Measurements from ENCODE around the gene POLL. TPM values are rescaled to one million over a fixed set of nuclear protein-coding genes. Genes with fewer than 3 reads are reported as not detected.

POLL gene
- total RNA-seq, 1 experiment from 2014 or later = 30.3 TPM

DNA sequence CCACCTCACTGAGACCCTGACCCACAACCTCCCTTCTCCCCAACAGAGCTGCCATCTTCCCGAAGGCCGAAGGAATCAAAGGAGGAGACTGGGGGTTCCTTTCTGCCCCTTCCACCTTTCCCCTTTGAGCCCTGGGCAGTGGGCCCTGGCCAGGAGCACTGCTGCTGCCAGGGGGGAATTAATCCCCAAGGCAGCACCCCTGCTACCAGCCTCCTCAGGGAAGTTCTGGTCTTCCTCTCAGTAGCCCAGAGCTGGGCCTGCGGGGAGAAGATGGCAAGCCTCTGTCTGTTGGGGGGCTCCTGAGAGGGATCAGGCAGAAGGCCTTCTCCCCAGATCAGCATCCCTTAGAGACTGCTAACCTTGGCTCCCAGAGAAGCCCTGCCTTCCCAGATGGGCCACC, 25.6 kb upstream of the POLL start:
- Histone ChIP-seq H3K4me2 (no peak overlapping the region), H4K20me1 (ENCODE audit: insufficient read depth) (no peaks in the 10 kb centered on the region), H3K79me2 (ENCODE audit: low read depth) (no peaks in the 10 kb centered on the region), H3K36me3 (ENCODE audit: low read depth) (no peaks in the 10 kb centered on the region), H3K27me3 (ENCODE audit: insufficient read depth, low read depth) (no peaks in the 10 kb centered on the region), H3K27ac (no peak overlapping the region), H3F3A (ENCODE audit: insufficient read depth, low read depth) (no peaks in the 10 kb centered on the region), H3K9me2 (ENCODE audit: insufficient read depth) (no peaks in the 10 kb centered on the region), H3K9me3 (ENCODE audit: insufficient read depth, low read depth) (no peaks in the 10 kb centered on the region), H3K4me3 (no peak overlapping the region), H3K4me1 (replicated peaks; ENCODE audit: insufficient read depth) (no peaks in the 10 kb centered on the region), H2AFZ (no peak overlapping the region)
- CTCF ChIA-PET = no interaction called here
- intact Hi-C loops (cut with micrococcal nuclease; ENCODE audit: unreplicated experiment) = no loop called here
- POLR2A ChIA-PET (ENCODE audit: unreplicated experiment) = no interaction called here
- TF ChIP-seq EZH2 (IDR thresholded peaks at IDR 0.05; ENCODE audit: low read depth) = no peak
- TF ChIP-seq, protein P1, sequence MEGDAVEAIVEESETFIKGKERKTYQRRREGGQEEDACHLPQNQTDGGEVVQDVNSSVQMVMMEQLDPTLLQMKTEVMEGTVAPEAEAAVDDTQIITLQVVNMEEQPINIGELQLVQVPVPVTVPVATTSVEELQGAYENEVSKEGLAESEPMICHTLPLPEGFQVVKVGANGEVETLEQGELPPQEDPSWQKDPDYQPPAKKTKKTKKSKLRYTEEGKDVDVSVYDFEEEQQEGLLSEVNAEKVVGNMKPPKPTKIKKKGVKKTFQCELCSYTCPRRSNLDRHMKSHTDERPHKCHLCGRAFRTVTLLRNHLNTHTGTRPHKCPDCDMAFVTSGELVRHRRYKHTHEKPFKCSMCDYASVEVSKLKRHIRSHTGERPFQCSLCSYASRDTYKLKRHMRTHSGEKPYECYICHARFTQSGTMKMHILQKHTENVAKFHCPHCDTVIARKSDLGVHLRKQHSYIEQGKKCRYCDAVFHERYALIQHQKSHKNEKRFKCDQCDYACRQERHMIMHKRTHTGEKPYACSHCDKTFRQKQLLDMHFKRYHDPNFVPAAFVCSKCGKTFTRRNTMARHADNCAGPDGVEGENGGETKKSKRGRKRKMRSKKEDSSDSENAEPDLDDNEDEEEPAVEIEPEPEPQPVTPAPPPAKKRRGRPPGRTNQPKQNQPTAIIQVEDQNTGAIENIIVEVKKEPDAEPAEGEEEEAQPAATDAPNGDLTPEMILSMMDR (conservative IDR thresholded peaks at IDR 0.05) = no peak
- BruUV-seq (replicated peaks) = no TSS peak
- no peak for DNase-seq

DNA sequence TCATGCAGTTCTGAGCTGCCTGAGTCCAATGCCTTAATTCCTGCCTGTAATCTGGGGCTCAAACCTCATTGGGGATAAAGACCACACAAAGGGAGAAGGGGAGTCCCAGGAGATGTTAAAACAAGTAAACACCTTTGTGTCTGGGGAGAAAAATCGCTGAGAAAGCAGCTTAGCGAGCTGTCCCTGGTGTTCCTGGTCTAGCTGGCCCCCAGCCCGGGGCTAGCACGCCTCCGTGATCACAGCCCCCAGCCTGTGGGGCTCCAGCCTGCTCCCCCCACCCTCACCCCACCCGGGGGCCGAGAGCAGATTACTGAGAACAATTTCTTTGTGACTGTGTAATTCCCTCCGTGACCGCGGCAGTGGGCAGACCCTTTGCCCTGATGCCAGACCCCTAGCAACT, 24.8 kb upstream of the POLL start:
- no peak for TF ChIP-seq EZH2 (IDR thresholded peaks at IDR 0.05; ENCODE audit: low read depth)
- TF ChIP-seq, protein P1 (conservative IDR thresholded peaks at IDR 0.05) = no peak
- CTCF ChIA-PET = no interaction called here
- POLR2A ChIA-PET (ENCODE audit: unreplicated experiment) = no interaction called here
- Histone ChIP-seq H3K27me3 (ENCODE audit: insufficient read depth, low read depth) (no peaks in the 10 kb centered on the region), H3F3A (ENCODE audit: insufficient read depth, low read depth) (no peaks in the 10 kb centered on the region), H3K9me2 (ENCODE audit: insufficient read depth) (no peaks in the 10 kb centered on the region), H4K20me1 (ENCODE audit: insufficient read depth) (no peaks in the 10 kb centered on the region), H3K4me2 (no peak overlapping the region), H3K9me3 (ENCODE audit: insufficient read depth, low read depth) (no peaks in the 10 kb centered on the region), H3K36me3 (ENCODE audit: low read depth) (no peaks in the 10 kb centered on the region), H3K79me2 (ENCODE audit: low read depth) (no peaks in the 10 kb centered on the region), H3K27ac (no peak overlapping the region), H3K4me1 (replicated peaks; ENCODE audit: insufficient read depth) (no peaks in the 10 kb centered on the region), H2AFZ (no peak overlapping the region), H3K4me3 (no peak overlapping the region)
- BruUV-seq (replicated peaks) = no TSS peak
- intact Hi-C loops (cut with micrococcal nuclease; ENCODE audit: unreplicated experiment) = no loop called here
- no peak for DNase-seq

DNA sequence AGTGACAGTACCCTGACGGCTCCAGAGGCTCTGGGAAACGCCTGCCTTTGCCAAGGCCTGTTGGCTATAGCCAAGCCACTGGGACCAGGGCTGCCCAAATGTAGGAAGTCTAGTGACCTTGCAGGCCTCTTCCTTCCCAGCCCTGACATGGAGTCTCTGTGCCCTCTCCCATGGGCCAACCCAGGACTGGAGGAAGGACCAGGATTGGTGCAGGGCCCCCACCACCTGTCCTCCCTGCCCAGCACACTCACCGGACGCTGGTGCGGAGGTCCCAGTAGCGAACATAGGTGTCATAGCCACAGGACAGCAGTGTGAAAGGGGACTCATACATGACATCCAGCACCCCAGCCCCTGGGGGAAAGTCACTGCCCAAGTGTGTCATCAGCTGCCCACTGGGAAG, 24.0 kb upstream of the POLL start:
- no peak overlapping the region for H3K4me3 ChIP-seq
- H3F3A ChIP-seq (ENCODE audit: insufficient read depth, low read depth) = no peaks in the 10 kb centered on the region
- no peaks in the 10 kb centered on the region for H3K79me2 ChIP-seq (ENCODE audit: low read depth)
- H3K4me2 ChIP-seq = no peak overlapping the region
- no peaks in the 10 kb centered on the region for H4K20me1 ChIP-seq (ENCODE audit: insufficient read depth)
- no peaks in the 10 kb centered on the region for H3K36me3 ChIP-seq (ENCODE audit: low read depth)
- H3K4me1 ChIP-seq (replicated peaks; ENCODE audit: insufficient read depth) = no peaks in the 10 kb centered on the region
- H3K9me2 ChIP-seq (ENCODE audit: insufficient read depth) = no peaks in the 10 kb centered on the region
- no peak for DNase-seq
- ChIA-PET CTCF (no interaction called here), POLR2A (ENCODE audit: unreplicated experiment) (no interaction called here)
- no peak overlapping the region for H2AFZ ChIP-seq
- no peaks in the 10 kb centered on the region for H3K27me3 ChIP-seq (ENCODE audit: insufficient read depth, low read depth)
- no TSS peak for BruUV-seq (replicated peaks)
- H3K9me3 ChIP-seq (ENCODE audit: insufficient read depth, low read depth) = no peaks in the 10 kb centered on the region
- no peak overlapping the region for H3K27ac ChIP-seq
- intact Hi-C loops (cut with micrococcal nuclease; ENCODE audit: unreplicated experiment) = no loop called here
- TF ChIP-seq, protein P1 (conservative IDR thresholded peaks at IDR 0.05) = no peak
- no peak for TF ChIP-seq EZH2 (IDR thresholded peaks at IDR 0.05; ENCODE audit: low read depth)

All from PC-9 (cell line).